Sigmoid colon (tissue), 4 donors: Measurements from ENCODE around the gene MASTL.

Experiments
- POLR2A ChIP-seq, 2 donors: fragments of 450-650 bp; IDR thresholded peaks; one replicate each; pipeline ENCODE4 v1.6.1; 2016; ENCODE audit warnings: antibody characterized with exemption in 2 of 2, mild to moderate bottlenecking in 2 of 2, moderate library complexity in 2 of 2
- POLR2AphosphoS5 ChIP-seq, 4 donors: sonication (generic); formaldehyde crosslinking; IDR thresholded peaks; one replicate each; pipeline ENCODE4 v1.6.1; 2017; ENCODE audit warnings: antibody characterized with exemption in 4 of 4
- TF ChIP-seq, protein P1 (sequence below), 4 experiments: fragments of 450-650 bp in 3 of 4; fragments of 200-600 bp in 1 of 4; IDR thresholded peaks; one replicate each; pipeline ENCODE4 v1.5.1; 2016 to 2019; ENCODE audit warnings: antibody characterized with exemption in 4 of 4, mild to moderate bottlenecking in 3 of 4, moderate library complexity in 2 of 4

GRCh38 chr10:27157150-27157549, 2.0 kb downstream of the MASTL start:
- TF ChIP-seq, protein P1, sequence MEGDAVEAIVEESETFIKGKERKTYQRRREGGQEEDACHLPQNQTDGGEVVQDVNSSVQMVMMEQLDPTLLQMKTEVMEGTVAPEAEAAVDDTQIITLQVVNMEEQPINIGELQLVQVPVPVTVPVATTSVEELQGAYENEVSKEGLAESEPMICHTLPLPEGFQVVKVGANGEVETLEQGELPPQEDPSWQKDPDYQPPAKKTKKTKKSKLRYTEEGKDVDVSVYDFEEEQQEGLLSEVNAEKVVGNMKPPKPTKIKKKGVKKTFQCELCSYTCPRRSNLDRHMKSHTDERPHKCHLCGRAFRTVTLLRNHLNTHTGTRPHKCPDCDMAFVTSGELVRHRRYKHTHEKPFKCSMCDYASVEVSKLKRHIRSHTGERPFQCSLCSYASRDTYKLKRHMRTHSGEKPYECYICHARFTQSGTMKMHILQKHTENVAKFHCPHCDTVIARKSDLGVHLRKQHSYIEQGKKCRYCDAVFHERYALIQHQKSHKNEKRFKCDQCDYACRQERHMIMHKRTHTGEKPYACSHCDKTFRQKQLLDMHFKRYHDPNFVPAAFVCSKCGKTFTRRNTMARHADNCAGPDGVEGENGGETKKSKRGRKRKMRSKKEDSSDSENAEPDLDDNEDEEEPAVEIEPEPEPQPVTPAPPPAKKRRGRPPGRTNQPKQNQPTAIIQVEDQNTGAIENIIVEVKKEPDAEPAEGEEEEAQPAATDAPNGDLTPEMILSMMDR (IDR thresholded peaks at IDR 0.05), result no peak
- no peak for TF ChIP-seq POLR2A (IDR thresholded peaks at IDR 0.05)
- no peak for TF ChIP-seq POLR2AphosphoS5 (IDR thresholded peaks at IDR 0.05)
